Endothelial cell of umbilical vein (primary cell): ENCODE data around the gene METTL9. TPM values are rescaled to one million over a fixed set of nuclear protein-coding genes. Genes with fewer than 3 reads are reported as not detected.

Source experiments
- BruUV-seq: library from RNA; stranded (reverse); fragments of 400-500 nt; replicated peaks from 2 replicates; lab custom pipeline; 2021; lab: Mats Ljungman, UMichigan
- CTCF ChIA-PET: fragments of 300-600, 350-600 bp; sonication (Branson Sonifier 250); formaldehyde crosslinking; loops from one replicate; lab custom pipeline; 2021; ENCODE audit warnings: antibody characterized with exemption, inconsistent platforms; lab: Charles Lee
- POLR2A ChIA-PET: fragments of 300-600, 350-600 bp; sonication (Branson Sonifier 250); formaldehyde crosslinking; loops from one replicate; lab custom pipeline; 2021; ENCODE audit warnings: antibody characterized with exemption, inconsistent platforms; lab: Charles Lee
- DNase-seq: peaks from one replicate; pipeline ENCODE4 v3.0.0-alpha.2; 2011; ENCODE audit warnings: low read depth, low spot score
- FAIRE-seq: peaks from 2 replicates; lab custom pipeline; 2011; peaks lifted over from hg19 to GRCh38; lab: Jason Lieb, UNC
- H2AFZ ChIP-seq: 2 replicates; pipeline ENCODE4 v1.6.0; 2012; ENCODE audit warnings: low read depth, low read length, control low read depth, inconsistent platforms
- H3K27ac ChIP-seq: 2 replicates; pipeline ENCODE4 v1.5.1; 2011; ENCODE audit warnings: low read depth, mild to moderate bottlenecking, control low read depth, low read length, moderate library complexity; ENCODE audit not compliant: insufficient read depth
- H3K27me3 ChIP-seq, 2 experiments: 2 replicates each; pipeline versions ENCODE4 v1.6.0 to v1.6.1; 2011; ENCODE audit warnings: low read length in 2 of 2, mixed read lengths in 1 of 2; ENCODE audit not compliant: control insufficient read depth in 2 of 2, insufficient read depth in 2 of 2
- H3K36me3 ChIP-seq, 2 experiments: 2 replicates in 1 of 2; 3 replicates in 1 of 2; pipeline ENCODE4 v1.5.1; 2011; ENCODE audit warnings: low read length in 2 of 2, mild to moderate bottlenecking in 1 of 2, moderate library complexity in 1 of 2; ENCODE audit not compliant: control insufficient read depth in 2 of 2, insufficient read depth in 2 of 2; ENCODE audit errors: extremely low read depth in 1 of 2
- H3K4me1 ChIP-seq: 3 replicates; pipeline ENCODE4 v1.5.1; 2011; ENCODE audit warnings: mild to moderate bottlenecking, low read length; ENCODE audit not compliant: control insufficient read depth, insufficient read depth; ENCODE audit errors: extremely low read depth
- H3K4me2 ChIP-seq: 2 replicates; pipeline ENCODE4 v1.6.1; 2011; ENCODE audit warnings: low read length, control low read depth, mixed read lengths; ENCODE audit not compliant: insufficient read depth
- H3K4me3 ChIP-seq, 3 experiments: fragments of 200-600 bp in 1 of 3; sonication (generic), shearing (Covaris generic) in 1 of 3; replicated peaks in 1 of 3; 2 replicates each; pipeline ENCODE4 v1.5.1; 2011 to 2016; ENCODE audit warnings: control low read depth in 3 of 3, low read length in 3 of 3, mild to moderate bottlenecking in 2 of 3, inconsistent platforms in 1 of 3, low read depth in 1 of 3, moderate library complexity in 1 of 3; ENCODE audit not compliant: insufficient read depth in 1 of 3
- H3K79me2 ChIP-seq: 2 replicates; pipeline ENCODE4 v1.6.0; 2012; ENCODE audit warnings: low read length, inconsistent platforms; ENCODE audit not compliant: control insufficient read depth, insufficient read depth
- H3K9ac ChIP-seq: replicated peaks from 2 replicates; pipeline ENCODE3; 2011; ENCODE audit warnings: low read length, control low read depth; ENCODE audit not compliant: insufficient read depth; ENCODE audit errors: extremely low read depth
- H3K9me1 ChIP-seq: replicated peaks from 3 replicates; pipeline ENCODE4 v1.6.0; 2011; ENCODE audit warnings: mild to moderate bottlenecking, low read length; ENCODE audit not compliant: control insufficient read depth, insufficient read depth; ENCODE audit errors: extremely low read depth
- H3K9me3 ChIP-seq: replicated peaks from 2 replicates; pipeline ENCODE4 v1.5.1; 2012; ENCODE audit warnings: low read length, inconsistent platforms; ENCODE audit not compliant: control insufficient read depth, insufficient read depth
- H4K20me1 ChIP-seq: replicated peaks from 2 replicates; pipeline ENCODE3; 2011; ENCODE audit warnings: mild to moderate bottlenecking, low read length; ENCODE audit not compliant: control insufficient read depth, insufficient read depth; ENCODE audit errors: extremely low read depth
- GATA2 ChIP-seq: IDR thresholded peaks from 2 replicates; pipeline ENCODE4 v1.7.0; 2011; ENCODE audit warnings: low read depth, mild to moderate bottlenecking, moderate library complexity, mixed read lengths, low read length; ENCODE audit not compliant: insufficient read length, insufficient read depth
- JUN ChIP-seq: IDR thresholded peaks from 2 replicates; pipeline ENCODE4 v1.6.1; 2011; ENCODE audit warnings: borderline replicate concordance, low read depth; ENCODE audit not compliant: insufficient read length, insufficient read depth
- MYC ChIP-seq: IDR thresholded peaks from one replicate; pipeline ENCODE4 v1.6.1; 2011; ENCODE audit warnings: mild to moderate bottlenecking, low read depth, low read length
- POLR2A ChIP-seq: IDR thresholded peaks from 2 replicates; pipeline ENCODE4 v1.6.1; 2012; ENCODE audit warnings: low read depth, mild to moderate bottlenecking, control low read depth, low read length
- dilution Hi-C: fragments of 300-500 bp; cut with MboI; formaldehyde crosslinking; loops from one replicate; pipeline ENCODE4 v1.15.0; 2019; ENCODE audit warnings: low sequenced_read_pairs; ENCODE audit not compliant: extremely low pct_ligation_motif_present
- intact Hi-C: fragments of 100-400 bp; cut with micrococcal nuclease; formaldehyde crosslinking; loops from one replicate; pipeline ENCODE4 v1.10.0; 2022
- polyA plus RNA-seq, 4 experiments: library from polyadenylated mRNA; depleted of rRNA in 3 of 4; stranded (reverse) in 3 of 4; unstranded in 1 of 4; fragments of >200 nt; gene quantifications; 2 replicates each; pipeline versions ENCODE4 v1.2.1 to v1.2.3, GENCODE V29; 2011 to 2012; ENCODE audit warnings: missing spikeins in 1 of 4
- total RNA-seq: library from RNA; stranded (reverse); gene quantifications from 2 replicates; pipeline ENCODE4 v1.2.3, GENCODE V29; 2021
- TF ChIP-seq, protein P1 (sequence below), 2 donors: IDR thresholded peaks; 1 replicate in 1 of 2; 2 replicates in 1 of 2; pipeline ENCODE4 v1.5.1; 2011; ENCODE audit warnings: low read length in 2 of 2, mild to moderate bottlenecking in 2 of 2, moderate library complexity in 2 of 2, control low read depth in 1 of 2, inconsistent platforms in 1 of 2, low read depth in 1 of 2; ENCODE audit not compliant: insufficient read depth in 1 of 2; ENCODE audit errors: extremely low read depth in 1 of 2
- TF ChIP-seq, protein P2 (sequence below): IDR thresholded peaks from 2 replicates; pipeline ENCODE4 v1.6.1; 2011; ENCODE audit not compliant: insufficient read depth, insufficient read length

Gene METTL9
- total and polyA plus RNA-seq, 2 donors (not counting 3 experiments of a cell fraction or from before 2014, with no cell fraction given) = 53.8 to 121 TPM

DNA sequence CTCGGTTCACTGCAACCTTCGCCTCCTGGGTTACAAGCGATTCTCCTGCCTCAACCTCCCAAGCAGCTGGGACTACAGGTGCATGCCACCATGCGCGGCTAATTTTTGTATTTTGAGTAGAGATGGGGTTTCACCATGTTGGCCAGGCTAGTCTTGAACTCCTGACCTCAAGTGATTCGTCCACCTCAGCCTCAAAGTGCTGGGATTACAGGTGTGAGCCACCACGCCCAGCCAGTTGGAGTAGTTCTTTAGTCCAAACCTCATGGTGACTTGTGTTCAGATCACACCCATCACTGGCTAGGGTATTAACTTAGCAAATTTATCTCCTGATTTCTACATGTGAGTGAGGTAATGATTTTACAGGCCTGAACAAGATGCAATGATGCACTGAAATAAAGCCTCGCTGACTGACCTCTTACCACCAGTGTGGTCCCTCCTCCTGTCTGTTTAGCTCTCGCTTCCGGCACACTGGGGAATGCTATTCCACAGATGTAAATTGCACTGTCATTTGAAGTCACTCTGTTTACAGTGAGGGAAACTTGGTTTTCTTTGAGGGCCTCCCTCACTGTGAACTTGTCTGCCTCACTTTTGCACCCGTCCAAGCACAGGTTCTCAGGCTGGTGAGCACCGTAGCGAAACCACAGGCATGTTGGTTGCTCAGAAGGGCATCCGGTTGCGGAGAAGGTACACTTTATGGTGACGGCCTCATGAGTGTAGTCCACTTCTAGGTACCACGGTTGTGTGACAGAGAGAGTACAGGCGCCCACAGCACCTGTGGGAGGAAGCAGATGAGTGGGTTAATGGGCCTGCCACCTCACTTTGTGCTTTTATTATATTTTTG lies 47.6 kb downstream of the METTL9 start:
- no peak overlapping the region for H3K27ac ChIP-seq
- intact Hi-C loops = no loop called here
- no peak overlapping the region for H3K4me2 ChIP-seq
- H2AFZ ChIP-seq = no peak overlapping the region
- H3K36me3 ChIP-seq = no peaks in the 10 kb centered on the region
- TF ChIP-seq POLR2A = no peak
- TF ChIP-seq JUN = no peak
- TF ChIP-seq, protein P1, sequence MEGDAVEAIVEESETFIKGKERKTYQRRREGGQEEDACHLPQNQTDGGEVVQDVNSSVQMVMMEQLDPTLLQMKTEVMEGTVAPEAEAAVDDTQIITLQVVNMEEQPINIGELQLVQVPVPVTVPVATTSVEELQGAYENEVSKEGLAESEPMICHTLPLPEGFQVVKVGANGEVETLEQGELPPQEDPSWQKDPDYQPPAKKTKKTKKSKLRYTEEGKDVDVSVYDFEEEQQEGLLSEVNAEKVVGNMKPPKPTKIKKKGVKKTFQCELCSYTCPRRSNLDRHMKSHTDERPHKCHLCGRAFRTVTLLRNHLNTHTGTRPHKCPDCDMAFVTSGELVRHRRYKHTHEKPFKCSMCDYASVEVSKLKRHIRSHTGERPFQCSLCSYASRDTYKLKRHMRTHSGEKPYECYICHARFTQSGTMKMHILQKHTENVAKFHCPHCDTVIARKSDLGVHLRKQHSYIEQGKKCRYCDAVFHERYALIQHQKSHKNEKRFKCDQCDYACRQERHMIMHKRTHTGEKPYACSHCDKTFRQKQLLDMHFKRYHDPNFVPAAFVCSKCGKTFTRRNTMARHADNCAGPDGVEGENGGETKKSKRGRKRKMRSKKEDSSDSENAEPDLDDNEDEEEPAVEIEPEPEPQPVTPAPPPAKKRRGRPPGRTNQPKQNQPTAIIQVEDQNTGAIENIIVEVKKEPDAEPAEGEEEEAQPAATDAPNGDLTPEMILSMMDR (IDR thresholded peaks at IDR 0.05; ENCODE audit: extremely low read depth in 1 of 2, insufficient read depth in 1 of 2, low read depth in 1 of 2, low read length in 2 of 2) = no peak
- no peak for TF ChIP-seq GATA2
- no peak for TF ChIP-seq MYC
- TF ChIP-seq, protein P2, sequence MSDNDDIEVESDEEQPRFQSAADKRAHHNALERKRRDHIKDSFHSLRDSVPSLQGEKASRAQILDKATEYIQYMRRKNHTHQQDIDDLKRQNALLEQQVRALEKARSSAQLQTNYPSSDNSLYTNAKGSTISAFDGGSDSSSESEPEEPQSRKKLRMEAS = no peak
- no peak for DNase-seq
- no peak for FAIRE-seq
- H3K9me3 ChIP-seq = no peaks in the 10 kb centered on the region
- H3K9me1 ChIP-seq = no peaks in the 10 kb centered on the region
- no peak overlapping the region for H3K9ac ChIP-seq
- ChIA-PET POLR2A (no interaction called here), CTCF (interaction anchor here (1.3 to 2.2 kb wide), 5 partner anchors 7 to 62 kb away, joined by 3 to 32 read pairs (median 7); no protein-coding TSS in a partner anchor)
- peaks cover 16% of the 10 kb centered on the region for H3K79me2 ChIP-seq
- no TSS peak for BruUV-seq
- H3K4me3 ChIP-seq = no peak overlapping the region
- dilution Hi-C loops = no loop called here
- H3K27me3 ChIP-seq = no peaks in the 10 kb centered on the region
- peaks cover 3% of the 10 kb centered on the region for H4K20me1 ChIP-seq
- H3K4me1 ChIP-seq = peaks cover 11% of the 10 kb centered on the region
